Inferior parietal cortex (tissue), 1 donor: Measurements from ENCODE around the gene PRUNE2.

Experiments used
- DNase-seq: peaks from one replicate; pipeline ENCODE4 v3.0.0-alpha.2; 2016; ENCODE audit errors: extremely low spot score

PRUNE2 gene

GRCh38 chr9:76732341-76732958, 173.5 kb downstream of the PRUNE2 start:
- DNase-seq, result no peak

GRCh38 chr9:76730801-76731200, 175.1 kb downstream of the PRUNE2 start:
- DNase-seq, result no peak

GRCh38 chr9:76729980-76730737, 175.8 kb downstream of the PRUNE2 start:
- DNase-seq, result no peak

GRCh38 chr9:76729116-76729515, 176.8 kb downstream of the PRUNE2 start:
- DNase-seq, result no peak

- DNase-seq, result no peak
Measured at GRCh38 chr9:76725885-76726284, 180.0 kb downstream of the PRUNE2 start.

- DNase-seq, result no peak
Measured at GRCh38 chr9:76725011-76725546, 180.8 kb downstream of the PRUNE2 start.

- no peak for DNase-seq
Measured at GRCh38 chr9:76720245-76720644, 185.7 kb downstream of the PRUNE2 start.

GRCh38 chr9:76718166-76718565, 187.7 kb downstream of the PRUNE2 start:
- no peak for DNase-seq

- no peak for DNase-seq
Measured at GRCh38 chr9:76717613-76718012, 188.3 kb downstream of the PRUNE2 start.

GRCh38 chr9:76717176-76717575, 188.7 kb downstream of the PRUNE2 start:
- no peak for DNase-seq

- no peak for DNase-seq
Measured at GRCh38 chr9:76716085-76716672, 189.7 kb downstream of the PRUNE2 start.

- DNase-seq, result no peak
Measured at GRCh38 chr9:76713381-76713780, 192.5 kb downstream of the PRUNE2 start.

GRCh38 chr9:76709020-76709419, 196.9 kb downstream of the PRUNE2 start:
- no peak for DNase-seq

- no peak for DNase-seq
Measured at GRCh38 chr9:76707510-76707909, 198.4 kb downstream of the PRUNE2 start.

GRCh38 chr9:76704593-76705204, 201.2 kb downstream of the PRUNE2 start:
- DNase-seq, result peak; percentile 85

GRCh38 chr9:76703270-76703669, 202.6 kb downstream of the PRUNE2 start:
- DNase-seq, result no peak

GRCh38 chr9:76701441-76702039, 204.4 kb downstream of the PRUNE2 start:
- DNase-seq, result no peak

GRCh38 chr9:76700916-76701315, 205.0 kb downstream of the PRUNE2 start:
- DNase-seq, result no peak

- DNase-seq, result no peak
Measured at GRCh38 chr9:76699971-76700370, 205.9 kb downstream of the PRUNE2 start.

- no peak for DNase-seq
Measured at GRCh38 chr9:76697554-76697953, 208.4 kb downstream of the PRUNE2 start.

GRCh38 chr9:76697081-76697480, 208.8 kb downstream of the PRUNE2 start:
- DNase-seq, result no peak

- no peak for DNase-seq
Measured at GRCh38 chr9:76693912-76694311, 212.0 kb downstream of the PRUNE2 start.
